Midbrain (tissue), 1 donor: ENCODE results near the gene ATP6V0C.

Experiments
- DNase-seq: peaks from one replicate; lab custom pipeline; 2025; lab: John Stamatoyannopoulos, UW

Gene ATP6V0C

DNA sequence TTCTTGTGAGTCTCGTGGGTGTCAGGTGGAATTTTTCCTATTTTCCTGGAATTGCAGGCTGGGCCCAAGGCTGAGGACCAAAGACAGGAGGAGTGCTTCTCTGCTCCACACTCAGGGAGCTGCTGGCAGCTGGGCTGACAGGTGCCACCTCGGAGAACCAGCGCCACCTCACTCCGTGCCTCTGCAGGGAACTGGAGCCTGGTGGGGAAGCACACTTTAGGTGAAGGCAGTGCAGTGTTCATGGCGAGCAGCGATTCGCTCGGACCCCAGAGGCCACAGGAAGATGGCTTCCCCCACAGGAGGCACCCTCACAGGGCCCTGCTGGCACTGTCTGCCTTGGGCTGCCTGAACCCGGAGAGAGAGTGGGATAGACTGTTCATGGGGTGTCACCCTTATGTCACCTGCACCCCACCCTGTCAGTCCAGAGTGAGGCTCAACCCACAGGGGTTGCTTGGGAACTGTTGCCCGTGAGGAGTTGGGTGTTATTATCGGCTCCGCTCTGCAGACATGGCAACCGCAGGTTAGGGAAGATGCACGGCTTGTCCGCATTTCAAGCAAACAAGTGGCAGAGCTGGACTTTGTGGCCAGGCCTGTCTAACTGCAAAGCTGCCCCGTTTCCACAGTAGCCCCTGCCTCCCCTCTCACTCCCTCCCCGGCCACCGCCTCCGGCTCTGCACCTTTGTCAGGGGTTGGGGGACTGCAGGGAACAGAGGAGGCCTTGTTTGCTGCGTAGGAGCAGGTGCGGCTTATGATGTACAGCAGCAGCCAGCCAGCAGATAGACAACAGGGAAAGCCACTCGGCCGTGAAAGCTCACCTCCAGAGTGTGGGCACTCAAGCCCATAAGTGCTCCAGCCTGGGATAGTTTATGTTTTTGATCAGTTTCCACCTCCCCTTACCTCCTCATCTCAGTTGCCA is 23.3 kb upstream of the ATP6V0C start:
- DNase-seq, result no peak

DNA sequence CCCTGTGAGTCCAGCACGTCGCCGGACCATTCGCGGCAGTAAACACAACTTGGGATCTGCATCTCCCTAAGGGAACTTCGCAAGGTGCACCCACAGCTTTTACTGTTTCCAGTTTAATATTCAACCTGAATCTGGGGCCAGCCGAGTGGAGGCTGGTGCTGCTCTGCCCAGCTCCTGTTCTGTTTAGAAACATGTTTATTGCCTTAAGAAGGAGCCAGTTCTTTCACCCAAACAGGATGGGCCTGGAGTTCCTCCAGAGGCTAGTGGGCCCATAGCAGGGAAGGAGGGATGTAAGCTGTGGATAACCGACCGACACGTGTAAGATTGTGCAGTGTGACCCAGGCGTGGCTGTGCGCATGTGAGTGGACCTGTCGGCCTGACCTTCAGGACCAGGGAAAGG is 21.5 kb upstream of the ATP6V0C start:
- no peak for DNase-seq

DNA sequence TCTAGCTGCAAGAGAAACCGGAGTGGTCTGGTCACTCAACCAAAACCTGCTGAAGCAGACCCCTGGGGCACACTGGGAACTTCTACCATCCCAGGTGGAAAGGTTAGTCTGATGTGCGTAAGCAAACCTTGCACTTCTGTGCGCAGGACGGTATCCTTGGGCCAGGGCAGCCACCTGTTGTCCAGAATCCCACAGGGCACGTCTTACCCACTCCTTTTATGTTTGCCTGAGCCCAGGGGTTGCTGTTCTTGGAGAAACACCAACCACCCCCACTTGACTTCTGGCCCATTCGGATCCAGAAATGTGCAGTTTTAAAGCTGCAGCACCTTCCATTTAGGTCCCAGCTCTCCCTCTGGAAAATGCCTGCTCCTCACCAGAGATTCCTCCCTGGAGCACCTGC is 20.1 kb upstream of the ATP6V0C start:
- no peak for DNase-seq

DNA sequence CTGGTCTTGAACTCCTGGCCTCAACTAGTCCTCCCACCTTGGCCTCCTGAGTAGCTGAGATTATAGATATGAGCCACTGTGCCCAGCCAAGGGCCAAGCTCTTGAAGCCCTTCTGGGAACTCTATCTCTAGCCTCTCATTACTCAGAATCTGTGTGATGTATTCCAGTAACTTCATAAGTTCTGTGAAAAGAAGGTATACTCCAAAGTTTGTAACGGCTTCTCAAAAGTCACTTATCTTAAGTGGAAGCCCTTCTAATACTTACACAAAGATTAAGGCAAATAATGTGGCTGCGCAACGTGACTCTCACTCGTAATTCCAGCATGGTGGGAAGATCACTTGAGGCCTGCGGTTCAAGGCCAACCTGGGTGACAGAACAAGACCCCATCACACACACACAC is 19.1 kb upstream of the ATP6V0C start:
- DNase-seq, result no peak

DNA sequence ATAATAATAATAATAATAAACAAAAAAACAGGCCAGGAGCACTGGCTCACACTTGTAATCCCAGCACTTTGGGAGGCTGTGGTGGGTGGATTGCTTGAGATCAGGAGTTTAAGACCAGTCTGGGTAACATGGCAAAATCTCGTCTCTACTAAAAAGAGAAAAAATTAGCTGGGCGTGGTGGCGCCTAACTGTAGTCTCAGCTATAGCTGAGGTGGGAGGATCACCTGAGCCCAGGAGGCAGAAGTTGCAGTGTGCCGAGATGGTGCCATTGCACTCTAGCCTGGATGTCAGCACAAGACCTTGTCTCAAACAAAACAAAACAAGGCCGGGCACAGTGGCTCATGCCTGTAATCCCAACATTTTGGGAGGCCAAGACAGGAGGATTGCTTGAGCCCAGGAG is 18.7 kb upstream of the ATP6V0C start:
- no peak for DNase-seq

DNA sequence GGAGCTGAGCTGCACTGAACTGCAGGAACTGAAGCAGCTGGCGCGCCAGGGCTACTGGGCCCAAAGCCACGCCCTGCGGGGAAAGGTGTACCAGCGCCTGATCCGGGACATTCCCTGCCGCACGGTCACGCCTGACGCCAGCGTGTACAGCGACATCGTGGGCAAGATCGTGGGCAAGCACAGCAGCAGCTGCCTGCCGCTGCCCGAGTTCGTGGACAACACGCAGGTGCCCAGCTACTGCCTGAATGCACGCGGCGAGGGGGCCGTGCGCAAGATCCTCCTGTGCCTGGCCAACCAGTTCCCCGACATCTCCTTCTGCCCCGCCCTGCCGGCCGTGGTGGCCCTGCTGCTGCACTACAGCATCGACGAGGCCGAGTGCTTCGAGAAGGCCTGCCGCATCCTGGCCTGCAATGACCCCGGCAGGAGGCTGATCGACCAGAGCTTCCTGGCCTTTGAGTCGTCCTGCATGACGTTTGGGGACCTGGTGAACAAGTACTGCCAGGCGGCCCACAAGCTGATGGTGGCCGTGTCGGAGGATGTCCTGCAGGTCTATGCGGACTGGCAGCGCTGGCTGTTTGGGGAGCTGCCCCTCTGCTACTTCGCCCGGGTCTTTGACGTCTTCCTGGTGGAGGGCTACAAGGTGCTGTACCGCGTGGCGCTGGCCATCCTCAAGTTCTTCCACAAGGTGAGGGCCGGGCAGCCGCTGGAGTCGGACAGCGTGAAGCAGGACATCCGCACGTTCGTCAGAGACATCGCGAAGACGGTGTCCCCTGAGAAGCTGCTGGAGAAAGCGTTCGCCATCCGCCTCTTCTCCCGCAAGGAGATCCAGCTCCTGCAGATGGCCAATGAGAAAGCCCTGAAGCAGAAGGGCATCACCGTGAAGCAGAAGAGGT is 17.3 kb upstream of the ATP6V0C start:
- DNase-seq, result no peak

DNA sequence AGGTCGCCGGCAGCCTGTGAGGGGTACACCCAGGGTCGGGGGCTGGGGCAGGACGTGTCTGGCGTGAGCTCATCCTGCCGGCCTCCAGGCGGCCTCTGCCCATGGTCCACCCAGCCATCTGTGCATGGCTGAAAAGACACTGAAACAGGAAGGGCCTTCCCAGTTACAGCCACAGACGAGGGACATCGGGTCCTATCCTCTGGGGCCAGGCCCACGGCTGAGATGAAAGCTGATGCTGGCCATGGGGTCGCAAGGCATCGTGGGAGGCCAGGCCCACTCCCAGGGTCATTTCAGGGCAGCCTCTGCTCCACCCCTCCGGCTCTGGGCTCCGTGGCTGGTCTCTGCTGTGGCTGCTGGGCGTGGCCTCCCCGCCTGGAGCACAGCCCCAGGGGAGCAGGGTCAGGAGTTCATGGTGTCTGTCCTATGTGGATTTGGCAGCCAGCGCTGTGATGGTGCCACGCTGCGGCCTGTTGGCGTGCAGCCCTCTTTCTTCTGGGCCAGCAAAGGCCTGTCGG is 16.6 kb upstream of the ATP6V0C start:
- no peak for DNase-seq

DNA sequence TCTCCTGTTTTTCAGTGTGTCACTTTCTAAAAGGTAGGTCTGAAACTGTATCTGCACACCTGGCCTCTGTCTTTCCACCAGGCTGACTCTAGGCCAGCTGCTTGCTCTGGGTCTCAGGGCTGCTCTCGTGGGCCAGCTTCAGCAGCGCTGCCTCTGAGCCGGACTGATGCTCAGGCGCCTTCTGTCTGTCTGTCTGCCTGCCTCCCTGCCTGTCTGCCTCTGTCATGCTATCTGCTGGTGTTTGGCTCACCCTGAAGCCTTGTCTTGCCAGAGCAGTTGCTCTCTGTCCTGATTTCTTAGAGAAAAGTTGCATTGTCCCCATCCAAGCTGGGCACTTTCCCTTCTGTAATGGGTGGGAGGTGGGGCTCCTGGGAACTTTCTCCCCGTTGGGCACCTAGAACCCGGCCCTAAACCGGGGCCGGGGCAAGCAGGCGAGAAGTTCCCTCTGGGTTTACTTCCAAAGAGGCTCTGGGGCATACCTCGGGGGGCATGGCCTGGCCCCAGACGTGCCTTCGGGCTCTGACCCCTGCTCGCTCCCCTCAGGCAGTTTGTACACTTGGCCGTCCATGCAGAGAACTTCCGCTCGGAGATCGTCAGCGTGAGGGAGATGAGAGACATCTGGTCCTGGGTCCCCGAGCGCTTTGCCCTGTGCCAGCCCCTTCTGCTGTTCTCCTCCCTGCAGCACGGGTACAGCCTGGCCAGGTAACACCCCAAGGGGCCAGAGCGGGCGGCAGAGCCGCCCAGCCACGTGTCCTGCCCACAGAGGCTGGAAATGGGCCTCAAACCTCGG is 15.9 kb upstream of the ATP6V0C start:
- no peak for DNase-seq

DNA sequence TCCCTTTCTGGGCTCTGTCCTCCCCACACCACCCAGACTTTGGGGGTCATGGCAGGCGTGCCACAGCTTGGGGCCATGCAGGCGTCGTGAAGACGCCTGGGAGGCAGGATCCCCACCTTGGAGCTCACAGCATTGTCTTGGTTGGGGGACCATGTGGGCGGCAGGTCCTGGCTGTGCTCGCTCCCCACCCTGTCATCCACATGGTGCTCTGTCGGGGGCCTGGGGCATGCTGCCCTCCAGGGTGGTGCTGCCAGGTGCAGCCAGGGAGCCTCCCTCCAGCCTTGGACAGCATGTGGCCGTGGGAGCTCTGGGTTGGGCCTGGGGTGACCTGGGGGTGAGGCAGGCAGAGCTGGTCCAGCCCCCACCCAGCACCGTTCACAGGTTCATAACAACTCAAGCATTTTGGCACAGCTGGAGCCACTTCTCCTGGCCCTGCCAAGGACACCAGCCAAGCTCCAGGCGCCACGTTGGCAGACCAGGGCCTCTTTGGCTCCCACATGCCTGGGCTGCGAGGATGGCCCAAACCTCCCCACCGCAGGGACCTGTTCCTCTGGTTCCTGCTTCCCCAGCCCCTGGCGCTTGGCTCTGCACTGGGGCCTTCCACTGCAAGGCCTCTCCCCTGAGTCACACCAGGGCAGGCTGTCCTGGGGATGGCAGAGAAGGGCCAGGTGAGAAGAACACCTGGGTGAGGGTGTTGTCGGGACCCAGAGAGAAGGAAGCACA is 15.1 kb upstream of the ATP6V0C start:
- no peak for DNase-seq

DNA sequence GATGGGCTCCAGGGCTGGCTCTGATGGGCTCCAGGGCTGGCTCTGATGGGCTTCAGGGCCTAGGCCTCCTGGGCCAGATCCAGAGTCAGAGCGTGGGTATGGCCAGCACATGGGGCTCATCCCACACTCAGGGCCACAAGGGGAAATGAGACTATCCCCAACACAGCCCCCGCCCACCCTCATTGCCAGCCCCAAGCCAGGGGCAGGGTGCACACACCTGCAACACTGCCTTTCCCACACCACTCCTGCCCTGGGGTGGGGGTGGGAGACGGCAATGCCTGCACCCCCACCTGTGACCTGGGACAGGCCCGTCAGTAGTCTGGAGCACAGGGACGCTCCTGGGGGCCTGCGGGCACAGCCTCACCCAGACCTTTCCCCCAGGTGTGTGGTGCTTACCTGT is 14.3 kb upstream of the ATP6V0C start:
- DNase-seq, result no peak

DNA sequence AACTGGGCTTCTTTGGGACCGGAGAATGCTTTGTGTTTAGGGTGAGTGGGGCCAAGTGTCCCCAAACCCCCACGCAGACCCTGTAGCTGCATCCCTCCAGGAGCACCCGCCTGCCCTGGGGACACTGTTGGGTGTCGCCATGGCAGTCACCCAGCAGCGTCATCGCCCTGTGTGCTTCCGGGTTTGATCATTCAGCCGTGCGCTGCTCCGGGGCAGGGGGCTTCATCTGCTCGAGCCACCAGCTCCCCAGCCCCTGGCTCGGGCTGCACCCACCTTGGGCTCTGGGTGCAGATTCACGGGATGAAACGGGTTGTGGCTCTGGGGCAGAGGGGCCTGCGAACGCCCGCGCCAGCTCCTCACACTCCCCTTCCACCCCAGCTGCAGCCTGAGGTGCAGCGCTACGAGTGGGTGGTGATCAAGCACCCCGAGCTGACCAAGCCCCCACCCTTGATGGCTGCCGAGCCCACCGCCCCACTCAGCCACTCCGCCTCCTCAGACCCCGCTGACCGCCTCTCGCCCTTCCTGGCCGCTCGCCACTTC is 13.8 kb upstream of the ATP6V0C start:
- DNase-seq, result no peak

DNA sequence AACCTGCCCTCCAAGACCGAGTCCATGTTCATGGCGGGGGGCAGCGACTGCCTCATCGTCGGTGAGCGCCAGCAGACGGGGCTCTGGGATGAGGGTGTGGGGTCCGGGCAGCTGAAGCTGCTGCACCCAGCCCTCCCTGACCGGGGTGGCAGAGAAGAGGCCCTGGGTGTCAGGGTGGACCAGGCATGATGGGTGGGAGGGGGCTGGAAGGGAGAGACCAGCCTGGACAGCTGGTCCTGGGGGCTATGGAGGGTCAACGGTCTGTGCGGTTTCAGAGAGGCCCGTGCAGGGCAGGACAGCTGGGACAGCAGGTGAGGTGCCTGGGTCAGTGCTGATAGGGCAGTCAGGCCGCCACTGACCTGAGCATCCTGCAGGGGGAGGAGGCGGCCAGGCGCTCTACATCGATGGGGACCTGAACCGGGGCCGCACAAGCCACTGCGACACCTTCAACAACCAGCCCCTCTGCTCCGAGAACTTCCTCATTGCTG is 13.3 kb upstream of the ATP6V0C start:
- no peak for DNase-seq

DNA sequence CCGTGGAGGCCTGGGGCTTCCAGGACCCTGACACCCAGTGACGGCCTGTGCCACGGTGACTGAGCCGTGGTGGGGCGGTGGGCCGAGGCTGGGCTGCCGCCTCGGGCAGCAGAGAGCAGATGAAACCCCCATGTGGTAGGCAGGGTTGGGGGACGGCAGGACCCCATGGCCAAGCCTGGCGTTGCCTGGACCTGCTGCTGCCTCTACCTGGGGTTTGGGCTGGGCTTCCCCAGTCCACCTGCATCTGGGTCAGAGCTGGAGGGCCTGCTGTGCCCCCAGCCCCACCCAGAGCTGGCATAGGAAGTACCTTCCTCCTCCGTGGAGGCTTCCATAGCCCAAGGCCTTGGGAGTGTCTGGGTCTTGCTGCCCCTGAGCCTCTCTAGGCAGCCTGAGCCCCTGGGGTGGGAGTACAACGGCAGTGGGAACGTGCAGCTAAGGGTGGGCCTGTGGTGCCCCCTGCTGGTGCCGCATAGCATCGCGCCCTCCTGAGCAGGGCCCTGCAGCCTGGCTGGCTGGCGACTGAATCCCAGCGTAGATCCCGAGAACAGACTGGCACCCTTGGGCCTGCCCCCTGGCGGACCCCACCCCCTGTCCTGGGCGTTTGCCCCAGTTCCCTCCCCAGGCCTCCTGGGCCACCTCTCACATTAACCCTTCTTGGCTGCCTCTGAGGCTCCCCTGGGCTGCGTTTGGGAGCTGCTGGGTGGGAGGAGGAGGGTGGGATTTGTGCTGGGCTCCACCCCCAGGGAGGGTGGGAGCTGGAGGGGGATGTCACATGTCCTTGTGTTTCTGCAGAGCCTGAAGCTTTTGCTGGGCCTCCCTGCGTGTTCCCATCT is 12.6 kb upstream of the ATP6V0C start:
- DNase-seq, result peak; percentile 90

DNA sequence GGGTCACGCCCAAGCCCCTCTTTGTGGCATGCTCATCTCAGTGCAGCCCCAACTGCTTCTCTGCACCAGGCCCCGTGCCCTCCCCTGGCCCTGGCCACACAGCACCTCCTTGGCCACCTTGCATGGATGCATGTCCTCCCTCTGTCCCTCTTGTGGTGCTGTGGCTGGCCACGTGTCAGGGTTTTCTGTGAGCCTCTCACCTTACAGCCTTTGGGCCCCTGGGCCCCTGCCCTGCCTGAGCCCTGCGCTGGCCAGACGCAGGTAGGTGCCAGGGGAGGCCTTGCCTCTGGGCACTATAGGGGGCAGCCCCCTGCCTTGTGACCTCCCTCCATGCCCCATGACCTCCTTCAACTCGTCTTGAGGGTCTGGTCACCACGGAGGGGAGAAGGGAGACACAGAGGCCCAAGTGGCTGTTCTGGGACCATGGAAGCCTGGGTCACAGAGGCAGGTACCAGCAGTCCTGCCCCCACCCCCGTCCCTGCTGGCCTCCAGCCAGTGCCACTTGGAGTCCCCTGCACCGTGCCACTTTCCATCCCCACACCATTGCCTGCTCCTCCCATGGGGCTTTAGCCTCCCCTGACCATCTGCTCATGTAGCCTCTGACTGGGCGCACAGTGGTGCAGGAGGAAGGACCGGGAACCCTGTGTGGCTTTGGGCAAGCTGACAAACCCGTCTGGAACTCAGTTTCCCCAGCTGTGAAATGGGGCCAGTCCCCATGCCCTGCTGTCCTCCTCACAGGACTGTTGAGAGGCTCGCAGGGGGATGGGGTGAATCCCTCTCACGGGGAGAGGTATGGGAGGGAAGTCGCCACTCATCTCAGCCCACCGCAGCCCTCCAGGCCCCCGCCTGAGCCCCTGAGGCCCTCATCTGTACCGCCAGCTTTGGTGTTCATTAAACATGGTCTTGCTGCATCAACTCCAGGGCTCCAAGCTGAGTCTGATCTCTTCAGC is 11.5 kb upstream of the ATP6V0C start:
- no peak for DNase-seq

DNA sequence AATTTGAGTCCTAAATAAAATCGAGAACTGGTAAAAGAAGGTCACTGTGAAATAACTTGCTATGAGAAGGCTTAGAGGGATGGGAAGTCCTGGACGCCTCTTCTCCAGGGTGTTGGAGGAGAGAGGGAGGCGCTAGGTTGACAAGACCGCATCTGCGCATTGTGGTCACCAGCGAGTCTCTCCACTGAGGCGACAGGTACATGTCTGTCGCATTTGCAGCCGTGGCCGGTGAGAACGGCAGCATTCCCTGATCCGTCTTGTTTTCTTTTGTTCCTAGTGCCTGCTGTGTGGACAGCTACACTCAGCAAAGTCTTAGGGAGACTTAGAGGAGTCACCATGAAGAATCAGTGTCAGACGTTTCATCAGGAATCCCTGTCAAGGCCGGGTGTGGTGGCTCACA is 8.1 kb upstream of the ATP6V0C start:
- no peak for DNase-seq

DNA sequence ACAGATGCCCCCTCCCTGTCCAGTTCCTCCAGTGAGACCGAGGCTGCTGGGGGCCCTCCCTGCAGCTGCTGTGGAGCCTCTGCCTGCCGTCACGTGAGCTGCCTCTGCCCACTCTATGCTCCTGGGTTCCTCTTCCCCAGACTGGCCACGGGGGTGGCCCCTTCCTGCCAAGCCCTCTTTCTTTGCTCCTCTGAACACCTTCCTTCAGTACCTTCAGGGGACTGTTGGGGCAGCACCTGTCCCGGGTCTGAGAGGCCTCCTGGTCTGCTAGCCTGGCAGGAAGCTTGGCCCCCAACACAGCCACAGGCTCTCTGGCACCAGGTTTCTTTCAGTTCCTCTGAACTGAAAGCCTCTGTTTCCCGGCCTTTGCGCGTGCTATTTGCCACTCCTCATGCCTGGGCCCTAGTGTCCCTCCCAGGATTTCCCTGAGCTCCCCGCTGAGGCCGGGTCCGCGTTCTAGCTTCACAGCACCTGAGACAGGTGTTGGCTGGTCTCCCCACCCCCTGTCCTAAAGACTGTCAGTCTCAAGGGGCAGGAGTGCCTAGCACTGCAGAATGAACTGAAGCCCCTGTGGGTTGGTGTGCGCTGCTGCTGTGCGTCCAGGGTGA is 6.6 kb upstream of the ATP6V0C start:
- no peak for DNase-seq

DNA sequence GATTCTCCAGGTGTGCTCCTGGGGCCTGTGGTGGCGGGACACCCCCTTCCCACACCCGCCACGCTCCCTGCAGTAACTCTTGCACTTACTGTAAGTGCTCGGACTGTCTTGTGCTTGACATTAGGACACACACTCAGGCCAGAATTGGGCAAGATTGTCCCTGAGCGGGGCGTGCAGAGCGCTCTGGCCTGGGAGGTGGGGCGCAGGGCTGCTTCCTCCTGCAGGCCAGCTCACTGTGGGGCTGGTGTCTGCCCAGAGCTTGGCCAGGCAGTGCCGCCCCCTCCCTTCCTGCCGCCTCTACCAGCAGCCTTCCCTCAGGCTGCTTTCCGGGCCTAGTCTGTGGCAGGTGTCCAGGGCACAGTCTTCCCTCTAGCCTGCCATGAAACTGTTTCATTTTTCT is 6.1 kb upstream of the ATP6V0C start:
- DNase-seq, result no peak

DNA sequence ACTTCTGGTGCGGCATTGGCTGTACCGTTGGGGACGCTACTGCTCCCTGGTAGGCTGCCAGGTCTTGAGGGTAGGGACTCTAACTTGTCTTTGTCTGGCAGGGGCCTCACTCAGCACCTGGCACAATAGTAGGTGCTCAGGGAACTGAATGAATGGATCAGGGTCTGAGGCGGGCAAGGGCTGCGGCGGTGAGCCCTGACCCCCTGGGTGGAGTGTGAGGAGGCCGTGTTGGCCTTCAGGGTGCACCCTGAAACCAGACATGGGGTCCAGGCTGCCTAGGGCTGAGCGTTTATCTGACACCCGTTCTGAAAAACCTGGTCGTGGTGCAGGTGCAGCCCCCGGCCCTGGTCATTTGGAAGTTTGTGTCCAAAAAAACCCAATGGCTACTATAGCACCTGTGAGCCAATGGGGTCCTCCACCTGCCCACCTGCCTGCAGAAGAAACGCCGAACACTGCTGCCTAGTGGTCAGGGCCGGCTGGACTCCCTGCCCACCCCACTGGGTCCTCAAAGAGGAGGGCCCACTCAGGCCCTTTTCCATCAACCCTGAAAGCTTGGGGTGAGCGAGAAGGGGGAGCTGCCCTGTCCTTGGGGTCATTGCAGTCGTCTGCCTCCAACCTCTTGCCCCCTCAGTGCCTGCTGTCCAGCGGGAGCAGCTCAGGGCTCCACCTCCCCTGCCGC is 4.9 kb upstream of the ATP6V0C start:
- DNase-seq, result no peak
